ENCODE data around the gene LCOR. TPM values are rescaled to one million over a fixed set of nuclear protein-coding genes. Genes with fewer than 3 reads are reported as not detected.
A peak's percentile ranks its signal among the peaks of the same experiment; 100 is the strongest.

LCOR gene
- total RNA-seq, 3 donors from 2014 or later = 70.4 to 106 (median 93.0) TPM

GRCh38 chr10:96828609-96829008 lies 3.5 kb upstream of the LCOR start:
- Histone ChIP-seq H3K9me3 (no peaks in the 10 kb centered on the region), H3K4me1 (ENCODE audit: low read depth) (peaks cover 5% of the 10 kb centered on the region), H3K4me3 (no peak overlapping the region), H3K36me3 (ENCODE audit: low read depth) (no peaks in the 10 kb centered on the region)
- intact Hi-C loops (cut with DNase I, micrococcal nuclease) = loop anchor here in 1 of 2 donors (10.0 kb wide), 1 partner anchor 454 kb away; no protein-coding TSS in a partner anchor
- no peak for TF ChIP-seq CTCF (IDR thresholded peaks at IDR 0.05)
- DNase-seq (no peak), ATAC-seq (no peak)

GRCh38 chr10:96829029-96829773 lies 2.9 kb upstream of the LCOR start:
- no peak for TF ChIP-seq CTCF (IDR thresholded peaks at IDR 0.05)
- Histone ChIP-seq H3K36me3 (ENCODE audit: low read depth) (no peaks in the 10 kb centered on the region), H3K9me3 (no peaks in the 10 kb centered on the region), H3K4me3 (no peak overlapping the region), H3K4me1 (ENCODE audit: low read depth) (peaks cover 11% of the 10 kb centered on the region)
- intact Hi-C loops (cut with DNase I, micrococcal nuclease) = loop anchor here in 1 of 2 donors (10.0 kb wide), 1 partner anchor 454 kb away; no protein-coding TSS in a partner anchor
- ATAC-seq = no peak
- DNase-seq = no peak

- intact Hi-C loops (cut with DNase I, micrococcal nuclease) = loop anchor here in 1 of 2 donors (5.0 kb wide), 1 partner anchor 63 kb away; no protein-coding TSS in a partner anchor
- H3K9me3 ChIP-seq = no peaks in the 10 kb centered on the region
- DNase-seq (peak in 2 of 3 donors; percentile 72 to 95), ATAC-seq (peak; percentile 33)
- no peaks in the 10 kb centered on the region for H3K36me3 ChIP-seq (ENCODE audit: low read depth)
- H3K4me1 ChIP-seq (ENCODE audit: low read depth) = peaks cover 25% of the 10 kb centered on the region
- H3K4me3 ChIP-seq = no peak overlapping the region
- TF ChIP-seq CTCF (IDR thresholded peaks at IDR 0.05) = peak; percentile 78
These were observed 1.4 kb upstream of the LCOR start for GRCh38 chr10:96830511-96831199.

GRCh38 chr10:96831200-96831866 lies 765 bp upstream of the LCOR start:
- H3K4me3 ChIP-seq = peak overlapping the region; percentile 28
- intact Hi-C loops (cut with DNase I, micrococcal nuclease) = loop anchor here in 1 of 2 donors (5.0 kb wide), 1 partner anchor 64 kb away; no protein-coding TSS in a partner anchor

More at GRCh38 chr10:96831200-96831866, 765 bp upstream of the LCOR start:
- H3K9me3 ChIP-seq = no peaks in the 10 kb centered on the region
- DNase-seq (no peak), ATAC-seq (no peak)
- no peak for TF ChIP-seq CTCF (IDR thresholded peaks at IDR 0.05)
- H3K36me3 ChIP-seq (ENCODE audit: low read depth) = no peaks in the 10 kb centered on the region
- peaks cover 31% of the 10 kb centered on the region for H3K4me1 ChIP-seq (ENCODE audit: low read depth)
